PFSK-1 (cell line): ENCODE results near the gene ADAM11. TPM values are rescaled to one million over a fixed set of nuclear protein-coding genes. Genes with fewer than 3 reads are reported as not detected.

Source experiments
- FOXP2 ChIP-seq: optimal IDR thresholded peaks from 2 replicates; pipeline ENCODE3; 2011; ENCODE audit warnings: borderline replicate concordance, control low read depth, inconsistent platforms; ENCODE audit not compliant: insufficient read depth; ENCODE audit errors: extremely low read length, extremely low read depth
- POLR2AphosphoS5 ChIP-seq: IDR thresholded peaks from 2 replicates; pipeline ENCODE4 v1.6.1; 2012; ENCODE audit warnings: low read depth, mild to moderate bottlenecking, control low read depth, low read length, moderate library complexity
- REST ChIP-seq, 2 experiments: IDR thresholded peaks; 2 replicates each; pipeline versions ENCODE4 v1.6.1 to v1.8.0; 2011 to 2012; ENCODE audit warnings: low read depth in 2 of 2, low read length in 2 of 2, control low read depth in 1 of 2, inconsistent platforms in 1 of 2, mild to moderate bottlenecking in 1 of 2, moderate library complexity in 1 of 2; ENCODE audit not compliant: insufficient read depth in 1 of 2
- SIN3A ChIP-seq: IDR thresholded peaks from 2 replicates; pipeline ENCODE4 v1.6.1; 2012; ENCODE audit warnings: mild to moderate bottlenecking, low read length, moderate library complexity, borderline replicate concordance; ENCODE audit not compliant: insufficient read depth
- TAF1 ChIP-seq: IDR thresholded peaks from 2 replicates; pipeline ENCODE4 v1.6.1; 2012; ENCODE audit warnings: low read length, control low read depth, borderline replicate concordance; ENCODE audit not compliant: insufficient read depth
- polyA plus RNA-seq: library from polyadenylated mRNA; unstranded; fragments of >200 nt; gene quantifications from one replicate; pipeline ENCODE4 v1.2.1, GENCODE V29; 2012; ENCODE audit warnings: low read depth, missing spikeins; ENCODE audit not compliant: insufficient read length

ADAM11 gene
- polyA plus RNA-seq: 34.6 TPM

DNA sequence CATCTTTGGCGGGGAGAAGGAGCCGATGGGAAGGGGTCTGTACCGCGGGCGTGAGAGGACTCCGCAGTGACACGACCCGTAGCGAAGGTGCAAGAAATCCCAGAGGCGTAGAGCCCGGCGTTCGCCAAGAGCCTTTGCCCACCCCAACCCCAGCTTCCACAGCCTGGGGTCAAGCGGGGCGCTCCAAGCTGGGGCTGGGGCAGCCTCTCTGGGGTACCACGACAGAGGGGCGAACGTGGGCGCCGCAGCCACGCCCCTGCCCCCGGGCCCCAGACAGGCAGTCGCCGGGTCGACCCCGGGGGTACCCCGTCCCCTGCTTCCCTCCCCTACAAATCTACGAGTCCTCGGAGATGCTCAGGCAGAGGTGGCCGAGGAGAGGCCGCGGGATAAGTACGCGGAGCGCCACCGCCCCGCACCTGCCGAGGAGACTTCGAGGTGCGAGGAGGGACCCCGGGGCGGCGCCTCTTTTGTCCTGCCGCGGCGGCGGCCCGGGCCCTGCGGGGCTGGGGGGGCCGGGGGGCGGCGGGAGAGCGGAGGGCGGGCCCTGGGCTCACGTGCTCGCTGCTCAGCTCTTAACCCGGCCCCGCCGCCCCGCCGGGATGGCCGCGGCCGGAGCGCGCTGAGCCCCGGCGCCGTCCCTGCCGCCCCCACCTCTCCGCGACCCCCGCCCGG is at the start of gene ADAM11:
Gene ADAM11 (plus strand): TSS at position 575 of the 672 bp plus-strand sequence. CDS start 212 bp downstream, outside the sequence.
- no peak for TF ChIP-seq TAF1
- no peak for TF ChIP-seq SIN3A
- TF ChIP-seq POLR2AphosphoS5: no peak
- TF ChIP-seq REST (IDR thresholded peaks at IDR 0.05; ENCODE audit: insufficient read depth in 1 of 2, low read depth in 2 of 2, low read length in 2 of 2): no peak
- TF ChIP-seq FOXP2: no peak

GRCh38 chr17:44719444-44719843 is 39.3 kb upstream of the ADAM11 start:
- no peak for TF ChIP-seq REST (IDR thresholded peaks at IDR 0.05; ENCODE audit: insufficient read depth in 1 of 2, low read depth in 2 of 2, low read length in 2 of 2)
- TF ChIP-seq POLR2AphosphoS5: no peak
- TF ChIP-seq TAF1: no peak
- no peak for TF ChIP-seq SIN3A
- TF ChIP-seq FOXP2: no peak

DNA sequence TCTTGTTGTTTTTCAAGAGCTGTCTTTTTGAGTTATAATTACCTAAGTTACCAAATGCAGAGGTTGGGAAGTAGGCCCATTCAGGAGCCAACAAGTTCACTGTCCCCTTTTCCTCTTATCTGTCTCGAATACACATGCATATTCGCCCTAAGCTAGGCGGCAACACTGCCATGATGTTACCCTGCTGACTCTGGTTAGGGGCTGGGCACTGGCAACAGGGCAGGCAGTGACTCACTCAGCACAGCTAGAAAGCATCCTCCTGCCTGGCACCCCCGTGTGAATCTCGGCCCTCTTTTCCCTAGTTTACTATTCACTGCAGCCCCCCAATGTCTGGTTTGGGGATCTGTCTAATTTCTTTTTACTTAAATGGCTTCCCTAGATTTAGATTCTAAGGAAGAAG is 36.5 kb upstream of the ADAM11 start:
- TF ChIP-seq FOXP2: no peak
- no peak for TF ChIP-seq TAF1
- TF ChIP-seq REST (IDR thresholded peaks at IDR 0.05; ENCODE audit: insufficient read depth in 1 of 2, low read depth in 2 of 2, low read length in 2 of 2): no peak
- no peak for TF ChIP-seq SIN3A
- no peak for TF ChIP-seq POLR2AphosphoS5

- TF ChIP-seq REST (IDR thresholded peaks at IDR 0.05; ENCODE audit: insufficient read depth in 1 of 2, low read depth in 2 of 2, low read length in 2 of 2): no peak
These were observed 25.0 kb upstream of the ADAM11 start for GRCh38 chr17:44733753-44734152.

DNA sequence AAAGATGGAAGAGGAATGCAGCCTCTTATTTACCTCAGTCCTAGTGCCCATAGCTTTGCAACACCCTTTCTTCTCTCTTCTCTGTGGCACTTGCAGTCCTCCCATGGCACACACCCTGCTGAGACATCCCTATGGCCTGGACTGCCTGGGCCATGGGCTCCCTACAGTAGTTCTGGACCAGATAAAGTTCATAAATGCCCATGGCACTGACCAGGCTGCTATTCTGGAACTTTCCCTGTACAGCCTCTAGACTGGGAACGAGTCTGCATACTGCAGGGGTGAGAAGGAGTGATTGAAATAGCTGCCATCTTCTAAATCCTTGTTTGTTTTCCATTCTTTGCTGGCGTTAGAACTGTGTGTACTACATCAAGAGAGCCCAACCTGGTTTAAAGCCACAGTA is 24.5 kb upstream of the ADAM11 start:
- TF ChIP-seq REST (IDR thresholded peaks at IDR 0.05; ENCODE audit: insufficient read depth in 1 of 2, low read depth in 2 of 2, low read length in 2 of 2): no peak
- TF ChIP-seq SIN3A: no peak
- TF ChIP-seq POLR2AphosphoS5: no peak
- TF ChIP-seq FOXP2: no peak
- no peak for TF ChIP-seq TAF1
